HFF-Myc (cell line): ENCODE data around the gene NLGN1.
A peak's percentile ranks its signal among the peaks of the same experiment; 100 is the strongest.

Experiments
- DNase-seq: peaks from one replicate; pipeline ENCODE4 v3.0.0-alpha.2; 2011; ENCODE audit warnings: low read depth; ENCODE audit errors: extremely low read depth
- H3K4me3 ChIP-seq: replicated peaks from 2 replicates; pipeline ENCODE4 v1.5.1; 2011; ENCODE audit warnings: low read depth, mild to moderate bottlenecking, control low read depth, low read length
- CTCF ChIP-seq: IDR thresholded peaks from 2 replicates; pipeline ENCODE4 v1.5.1; 2012; ENCODE audit warnings: mild to moderate bottlenecking, low read depth, low read length, control low read depth; ENCODE audit errors: missing control alignments

Gene NLGN1

GRCh38 chr3:173719585-173719984, 322.0 kb downstream of the NLGN1 start:
- no peak for DNase-seq
- no peak for TF ChIP-seq CTCF

DNA sequence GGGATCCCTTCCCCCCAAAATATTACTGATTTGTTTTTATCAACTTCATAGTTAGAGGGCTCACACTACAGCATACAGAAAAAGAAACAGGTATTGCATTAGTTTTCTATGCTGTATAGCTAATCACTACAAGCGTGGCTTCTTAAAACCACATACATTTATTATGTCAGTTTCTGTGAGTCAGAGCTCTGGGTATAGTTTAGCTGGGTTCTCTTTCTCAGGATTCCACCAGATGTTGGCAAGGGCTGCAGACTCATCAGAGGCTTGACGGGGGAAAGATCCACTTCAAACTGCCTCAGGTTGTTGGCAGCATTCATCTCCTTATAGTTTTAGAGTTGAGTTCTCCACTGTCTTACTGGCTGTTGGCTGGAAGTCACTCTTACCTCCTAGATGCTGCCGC, 328.0 kb downstream of the NLGN1 start:
- TF ChIP-seq CTCF, result no peak
- peak; percentile 27 for DNase-seq
- no peak overlapping the region for H3K4me3 ChIP-seq

More at GRCh38 chr3:173719585-173719984, 322.0 kb downstream of the NLGN1 start:
- no peak overlapping the region for H3K4me3 ChIP-seq

- TF ChIP-seq CTCF, result no peak
- DNase-seq, result no peak
- H3K4me3 ChIP-seq, result no peak overlapping the region
These were observed 332.8 kb downstream of the NLGN1 start for GRCh38 chr3:173730391-173730790.

GRCh38 chr3:173732237-173732636, 334.7 kb downstream of the NLGN1 start:
- no peak for TF ChIP-seq CTCF
- H3K4me3 ChIP-seq, result no peak overlapping the region
- DNase-seq, result no peak

DNA sequence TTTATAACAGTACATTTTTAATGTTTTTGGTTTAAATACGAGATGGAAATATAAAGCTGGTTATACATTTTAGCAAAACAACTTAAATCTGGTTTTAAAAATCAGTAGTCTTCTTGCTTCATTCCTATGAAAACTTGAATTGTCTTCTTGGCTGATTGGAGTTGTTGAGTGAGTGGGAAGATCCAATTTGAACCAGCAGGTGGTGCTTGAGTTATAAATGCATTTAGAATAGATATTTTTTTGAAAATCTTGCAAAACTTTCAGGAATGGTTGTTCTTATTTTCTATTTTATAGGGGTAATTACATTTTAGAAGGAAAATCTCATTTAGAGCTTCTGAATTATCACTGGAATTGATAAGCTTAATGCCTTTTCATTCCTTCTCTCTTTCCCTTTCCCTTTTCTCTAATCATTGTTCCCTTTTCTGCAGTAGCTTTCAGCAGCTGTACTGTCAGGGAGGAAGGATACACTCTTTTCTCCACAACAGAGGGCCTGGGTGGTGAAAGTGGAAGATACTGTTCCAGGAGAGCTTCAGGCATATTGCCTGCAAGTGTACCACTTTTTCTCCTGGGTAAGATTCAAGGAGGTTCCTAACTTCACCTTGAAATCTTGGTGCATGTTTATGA, 335.6 kb downstream of the NLGN1 start:
- H3K4me3 ChIP-seq, result no peak overlapping the region
- peak; percentile 22 for DNase-seq
- TF ChIP-seq CTCF, result peak; percentile 37

GRCh38 chr3:173734473-173734872, 336.9 kb downstream of the NLGN1 start:
- no peak for DNase-seq
- TF ChIP-seq CTCF, result no peak

DNA sequence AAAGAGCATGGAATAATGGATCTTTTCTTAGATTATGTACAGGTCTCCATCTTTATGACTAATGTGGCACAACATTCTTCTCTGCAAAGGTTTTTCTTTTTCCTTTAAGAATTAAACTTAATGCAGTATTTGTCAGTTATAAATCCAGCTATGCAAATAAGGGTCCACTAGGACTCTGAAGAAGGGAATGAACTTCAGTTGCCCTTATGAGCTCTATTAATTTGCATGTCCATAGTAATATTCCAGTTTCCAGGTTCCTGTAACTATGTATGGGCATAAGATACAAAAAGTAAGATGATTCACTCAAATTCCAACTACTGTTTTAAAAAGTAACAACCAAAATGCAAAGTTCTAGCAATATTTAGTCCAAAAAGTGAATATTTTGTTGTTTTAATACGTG, 337.4 kb downstream of the NLGN1 start:
- no peak for TF ChIP-seq CTCF
- DNase-seq, result no peak

More at GRCh38 chr3:173734473-173734872, 336.9 kb downstream of the NLGN1 start:
- H3K4me3 ChIP-seq, result no peak overlapping the region

More for the DNA sequence above, 337.4 kb downstream of the NLGN1 start:
- H3K4me3 ChIP-seq, result no peak overlapping the region
